AG09319 (cell line): Measurements from ENCODE around the gene NUDT17.

Source experiments
- DNase-seq: peaks from one replicate; pipeline ENCODE4 v3.0.0-alpha.2; 2010; ENCODE audit warnings: low read depth; ENCODE audit errors: extremely low read depth
- CTCF ChIP-seq: IDR thresholded peaks from 2 replicates; pipeline ENCODE4 v1.5.1; 2011; ENCODE audit warnings: low read depth, mild to moderate bottlenecking, inconsistent platforms, low read length, moderate library complexity

Gene NUDT17

GRCh38 chr1:145874646-145875045 lies 29.2 kb downstream of the NUDT17 start:
- no peak for TF ChIP-seq CTCF
- no peak for DNase-seq

- no peak for DNase-seq
- TF ChIP-seq CTCF: no peak
Measured at GRCh38 chr1:145877923-145878486, 32.6 kb downstream of the NUDT17 start.

GRCh38 chr1:145878724-145879123 lies 33.3 kb downstream of the NUDT17 start:
- TF ChIP-seq CTCF: no peak
- DNase-seq: no peak

- DNase-seq: no peak
- TF ChIP-seq CTCF: no peak
Measured at GRCh38 chr1:145879775-145880174, 34.3 kb downstream of the NUDT17 start.

- no peak for DNase-seq
- TF ChIP-seq CTCF: no peak
Measured at GRCh38 chr1:145884675-145885074, 39.2 kb downstream of the NUDT17 start.

- TF ChIP-seq CTCF: no peak
Measured at GRCh38 chr1:145885738-145886287, 40.4 kb downstream of the NUDT17 start, which contains the start of gene ANKRD35. Gene ANKRD35 (minus strand): TSS chr1:145885866. CDS start chr1:145885758, 108 bp downstream.

GRCh38 chr1:145886390-145886789 lies 41.0 kb downstream of the NUDT17 start:
- no peak for DNase-seq
- no peak for TF ChIP-seq CTCF

More at GRCh38 chr1:145885738-145886287, 40.4 kb downstream of the NUDT17 start, which contains the start of gene ANKRD35:
- no peak for DNase-seq
